Spinal cord (tissue), 4 donors: ENCODE measurements around the gene OR4C11. TPM values are rescaled to one million over a fixed set of nuclear protein-coding genes. Genes with fewer than 3 reads are reported as not detected.

Experiments
- polyA plus RNA-seq, 2 donors: library from polyadenylated mRNA; unstranded; fragments of 120-200 nt; gene quantifications; one replicate each; pipeline ENCODE4 v1.2.1, GENCODE V29; 2013; ENCODE audit not compliant: insufficient read length in 2 of 2
- total RNA-seq, 2 donors: library from RNA; depleted of rRNA in 1 of 2; stranded (reverse); fragments of 120-200 nt in 1 of 2; fragments of >200 nt in 1 of 2; gene quantifications; one replicate each; pipeline versions ENCODE4 v1.2.3 to v1.2.4, GENCODE V29; 2013 to 2014

Gene OR4C11
- total and polyA plus RNA-seq, 4 donors, result not detected

Other genes with a start within 250 kb of the OR4C11 start
- gene OR4A15, start 239.7 kb downstream of the OR4C11 start, total RNA-seq, result not detected
- not detected for gene OR4A15, start 239.7 kb downstream of the OR4C11 start, polyA plus RNA-seq
- gene OR4C15, start 53.2 kb downstream of the OR4C11 start, total RNA-seq, result not detected
- not detected for gene OR4C15, start 53.2 kb downstream of the OR4C11 start, polyA plus RNA-seq
- not detected for gene OR4C16, start 35.5 kb downstream of the OR4C11 start, total RNA-seq
- not detected for gene OR4C16, start 35.5 kb downstream of the OR4C11 start, polyA plus RNA-seq
- not detected for gene OR4P4, start 27.5 kb upstream of the OR4C11 start, total RNA-seq
- gene OR4P4, start 27.5 kb upstream of the OR4C11 start, polyA plus RNA-seq, result under 1 TPM in 1 of 2 donors, not detected in 1; 0.15 TPM
- not detected for gene OR4S2, start 40.7 kb upstream of the OR4C11 start, total RNA-seq
- not detected for gene OR4S2, start 40.7 kb upstream of the OR4C11 start, polyA plus RNA-seq
- gene OR4C6, start 54.6 kb upstream of the OR4C11 start, total RNA-seq, result not detected
- gene OR4C6, start 54.6 kb upstream of the OR4C11 start, polyA plus RNA-seq, result not detected
- gene OR5D13, start 165.8 kb upstream of the OR4C11 start, total RNA-seq, result not detected
- not detected for gene OR5D13, start 165.8 kb upstream of the OR4C11 start, polyA plus RNA-seq
- not detected for gene OR5D14, start 187.9 kb upstream of the OR4C11 start, total RNA-seq
- not detected for gene OR5D14, start 187.9 kb upstream of the OR4C11 start, polyA plus RNA-seq
- not detected for gene OR5L1, start 203.7 kb upstream of the OR4C11 start, total RNA-seq
- not detected for gene OR5L1, start 203.7 kb upstream of the OR4C11 start, polyA plus RNA-seq
- gene OR5D18, start 212.0 kb upstream of the OR4C11 start, total RNA-seq, result not detected
- not detected for gene OR5D18, start 212.0 kb upstream of the OR4C11 start, polyA plus RNA-seq
- not detected for gene OR5L2, start 219.6 kb upstream of the OR4C11 start, total RNA-seq
- gene OR5L2, start 219.6 kb upstream of the OR4C11 start, polyA plus RNA-seq, result not detected
- gene OR5D16, start 231.1 kb upstream of the OR4C11 start, total RNA-seq, result not detected
- gene OR5D16, start 231.1 kb upstream of the OR4C11 start, polyA plus RNA-seq, result not detected